SU-DHL-6 (cell line): Measurements from ENCODE around the gene MAPK11.

Experiments used
- CTCF ChIP-seq: fragments of 200-600 bp; sonication (generic); IDR thresholded peaks from one replicate; pipeline ENCODE4 v1.5.1; 2017; ENCODE audit warnings: antibody characterized with exemption, mild to moderate bottlenecking, low read length, moderate library complexity; ENCODE audit not compliant: insufficient read depth, poor library complexity, severe bottlenecking
- EZH2phosphoT487 ChIP-seq: fragments of 200-600 bp; sonication (generic), shearing (Covaris generic); conservative IDR thresholded peaks from 2 replicates; pipeline ENCODE4 v1.6.1; 2018; ENCODE audit warnings: mild to moderate bottlenecking, antibody characterized with exemption, low read length, moderate library complexity, mixed read lengths

- TF ChIP-seq CTCF (no peak), EZH2phosphoT487 (no peak)
These were observed 3.2 kb downstream of the MAPK11 start for GRCh38 chr22:50266994-50267393.
